GM18867 (cell line): ENCODE measurements around the gene ELK3.
"Not testable (repeated sequence)": the region's sequence is repeated elsewhere in the genome, so short reads cannot be mapped to it uniquely, and the experiment has no call there.

Experiments
- ATAC-seq: cut with Tn5 transposase; IDR thresholded peaks from one replicate; pipeline ENCODE4 v1.9.1; 2021; ENCODE audit warnings: mild to moderate bottlenecking, moderate library complexity; ENCODE audit not compliant: unreplicated experiment

ELK3 gene

DNA sequence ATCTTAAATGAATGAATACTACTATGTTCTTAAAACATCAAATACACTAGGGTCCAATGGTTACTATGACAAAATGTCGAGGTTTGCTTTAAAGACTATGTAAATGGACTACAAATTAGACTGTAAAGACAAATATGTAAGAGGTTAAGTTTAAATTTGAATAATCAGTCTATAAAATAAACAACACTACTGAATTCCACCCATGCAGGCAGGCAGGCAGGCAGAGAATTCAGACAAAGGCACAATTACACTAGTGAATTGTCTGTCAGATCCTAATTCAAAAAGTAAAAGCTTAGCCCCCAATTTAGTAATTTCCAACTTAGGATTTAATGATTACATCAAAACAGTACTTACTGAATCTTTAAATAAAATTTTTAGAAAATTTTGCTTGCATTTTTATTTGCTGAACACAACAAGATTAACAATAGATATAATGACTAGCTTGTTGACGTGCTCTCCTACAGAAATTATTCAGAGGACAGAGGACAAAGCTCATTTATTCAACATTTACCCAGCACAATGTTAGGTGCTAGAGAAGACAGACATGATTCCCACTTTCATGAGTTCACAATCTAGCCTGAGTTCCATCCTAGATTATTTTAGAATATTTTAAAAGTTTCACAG lies 108.6 kb downstream of the ELK3 start:
- ATAC-seq: no peak

DNA sequence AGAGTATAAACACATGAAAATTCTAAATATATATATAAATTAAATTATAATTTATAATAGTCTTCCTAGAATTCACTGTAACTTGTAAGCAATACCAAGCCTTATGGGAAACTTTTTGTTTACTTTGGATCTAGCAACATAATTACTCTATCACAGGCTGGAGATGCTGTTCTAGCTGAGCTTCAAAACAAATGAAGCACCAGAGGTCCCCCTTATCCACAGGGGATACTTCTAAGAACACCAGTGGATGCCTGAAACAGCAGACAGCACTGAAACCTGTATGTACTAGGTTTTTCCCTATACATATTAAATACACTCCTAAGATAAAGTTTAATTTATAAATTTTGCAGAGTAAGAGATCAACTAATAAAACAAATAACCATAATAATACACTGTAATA lies 109.5 kb downstream of the ELK3 start:
- no peak for ATAC-seq

DNA sequence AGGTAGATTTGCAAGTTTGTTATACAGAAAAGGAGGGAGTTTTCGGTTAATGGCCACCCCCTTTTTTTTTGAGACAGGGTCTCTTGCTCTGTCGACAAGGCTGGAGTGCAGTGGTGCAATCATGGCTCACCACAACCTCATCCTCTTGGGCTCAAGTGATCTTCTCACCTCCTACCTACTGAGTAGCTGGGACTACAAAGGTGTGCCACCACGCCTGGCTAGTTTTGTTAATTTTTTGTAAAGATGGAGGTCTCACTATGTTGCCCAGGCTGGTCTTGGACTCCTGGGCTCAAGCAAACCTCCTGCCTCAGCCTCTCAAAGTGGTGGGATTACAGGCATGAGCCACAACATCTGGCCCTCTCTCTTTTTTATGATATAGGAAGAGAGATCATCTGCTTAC lies 111.5 kb downstream of the ELK3 start:
- no peak for ATAC-seq

DNA sequence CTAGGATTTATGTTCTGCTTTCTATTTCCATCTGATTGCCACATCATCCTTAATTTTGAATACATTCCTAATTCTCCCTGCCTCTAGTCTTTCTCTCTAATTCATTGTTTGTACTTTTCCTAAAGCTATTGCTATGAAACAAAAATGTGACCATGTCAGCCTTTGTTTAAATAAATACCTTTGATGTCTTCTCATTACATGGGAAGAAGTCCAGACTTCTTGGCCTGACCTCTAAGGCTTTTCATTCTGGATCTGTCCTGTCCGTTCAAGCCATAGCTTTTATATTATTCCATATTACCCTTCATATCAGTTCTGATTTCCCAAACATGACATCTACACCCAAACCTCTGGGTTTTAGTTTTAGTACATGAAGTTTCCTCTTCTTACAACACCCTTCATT lies 114.7 kb downstream of the ELK3 start:
- ATAC-seq: no peak

DNA sequence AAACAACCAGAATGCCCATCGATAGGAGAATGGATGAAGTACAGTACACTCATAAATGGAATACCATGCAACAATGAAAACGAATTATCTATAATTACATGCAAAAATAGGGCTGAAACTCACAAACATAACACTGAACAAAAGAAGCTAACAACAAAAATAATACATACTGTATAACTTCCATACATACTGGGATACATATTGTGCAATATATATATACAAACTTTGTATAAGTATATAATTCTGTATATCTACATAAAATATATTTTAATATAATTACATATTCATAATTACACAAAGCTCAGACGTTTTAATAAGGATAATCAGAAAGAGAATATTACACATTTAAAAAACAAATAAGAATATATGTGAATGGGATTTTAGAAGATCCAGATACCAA lies 115.9 kb downstream of the ELK3 start:
- ATAC-seq: no peak

DNA sequence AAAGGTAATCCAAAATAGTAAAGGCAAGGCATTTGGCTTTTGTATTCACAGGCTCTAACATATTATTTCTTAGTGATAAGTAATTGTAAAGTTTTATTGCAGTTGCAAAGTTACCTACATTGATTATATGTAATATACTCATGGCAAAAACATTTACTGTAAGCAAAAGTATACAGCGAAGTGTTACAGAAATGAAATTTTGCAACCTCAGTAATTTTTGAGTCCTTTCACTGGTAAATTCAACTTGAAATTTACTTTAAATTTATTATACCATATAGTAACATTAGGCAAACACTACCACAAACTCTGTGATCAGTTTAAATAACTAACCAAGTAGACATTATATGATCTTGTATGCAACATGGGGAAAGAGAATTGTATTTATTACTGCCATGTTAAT lies 117.0 kb downstream of the ELK3 start:
- ATAC-seq: no peak

DNA sequence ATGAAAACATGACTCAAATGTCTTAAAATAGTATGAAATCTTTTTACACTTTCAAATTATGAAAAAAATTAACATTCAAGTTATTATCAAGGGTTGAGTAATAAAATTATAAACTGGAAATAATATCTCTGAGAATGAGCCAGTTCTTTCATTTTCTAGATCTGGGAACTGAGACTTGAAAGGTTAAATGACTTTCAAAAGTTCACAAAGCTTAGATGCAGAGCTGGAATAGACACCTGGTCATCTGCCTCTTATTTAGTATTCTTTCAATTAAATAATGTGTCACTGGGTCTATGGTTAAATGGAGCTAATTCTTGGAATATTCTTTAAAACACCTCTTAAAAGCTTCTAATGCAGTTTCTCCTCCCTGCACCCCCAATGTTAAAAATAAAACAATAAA lies 119.4 kb downstream of the ELK3 start:
- no peak for ATAC-seq

DNA sequence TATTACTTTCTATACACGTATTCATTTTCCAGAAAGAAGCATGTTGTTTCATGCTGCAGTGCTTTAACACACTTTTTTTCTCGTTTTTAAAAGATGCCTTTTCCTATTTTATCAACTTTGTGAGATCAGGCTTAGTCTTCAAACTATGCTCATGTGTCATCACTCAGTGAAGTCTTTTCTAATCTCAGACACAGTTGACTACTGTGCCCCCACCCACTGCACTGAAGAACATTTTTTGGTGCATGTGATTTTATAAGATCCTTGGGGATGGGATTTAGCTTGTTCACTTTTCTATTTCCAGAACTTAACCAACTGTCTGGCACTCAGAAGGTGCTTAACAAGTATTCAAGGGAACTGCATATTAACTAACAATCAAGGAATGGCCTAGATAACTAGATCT lies 120.5 kb downstream of the ELK3 start:
- ATAC-seq: no peak

DNA sequence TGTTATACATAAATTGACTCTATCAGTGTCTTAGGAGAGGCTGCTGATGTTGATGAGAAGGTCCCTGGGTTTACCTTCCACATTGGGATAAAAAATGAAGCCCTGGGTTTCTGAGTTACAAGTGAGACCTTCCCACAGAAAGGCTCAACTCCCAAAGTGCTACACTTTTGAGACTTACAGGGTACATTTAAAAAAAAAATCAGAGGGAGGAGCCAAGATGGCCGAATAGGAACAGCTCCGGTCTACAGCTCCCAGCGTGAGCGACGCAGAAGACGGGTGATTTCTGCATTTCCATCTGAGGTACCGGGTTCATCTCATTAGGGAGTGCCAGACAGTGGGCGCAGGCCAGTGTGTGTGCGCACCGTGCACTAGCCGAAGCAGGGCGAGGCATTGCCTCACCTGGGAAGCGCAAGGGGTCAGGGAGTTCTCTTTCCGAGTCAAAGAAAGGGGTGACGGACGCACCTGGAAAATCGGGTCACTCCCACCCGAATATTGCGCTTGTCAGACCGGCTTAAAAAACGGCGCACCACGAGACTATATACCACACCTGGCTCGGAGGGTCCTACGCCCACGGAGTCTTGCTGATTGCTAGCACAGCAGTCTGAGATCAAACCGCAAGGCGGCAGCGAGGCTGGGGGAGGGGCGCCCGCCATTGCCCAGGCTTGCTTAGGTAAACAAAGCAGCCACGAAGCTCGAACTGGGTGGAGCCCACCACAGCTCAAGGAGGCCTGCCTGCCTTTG lies 121.7 kb downstream of the ELK3 start:
- ATAC-seq: not testable (repeated sequence)

DNA sequence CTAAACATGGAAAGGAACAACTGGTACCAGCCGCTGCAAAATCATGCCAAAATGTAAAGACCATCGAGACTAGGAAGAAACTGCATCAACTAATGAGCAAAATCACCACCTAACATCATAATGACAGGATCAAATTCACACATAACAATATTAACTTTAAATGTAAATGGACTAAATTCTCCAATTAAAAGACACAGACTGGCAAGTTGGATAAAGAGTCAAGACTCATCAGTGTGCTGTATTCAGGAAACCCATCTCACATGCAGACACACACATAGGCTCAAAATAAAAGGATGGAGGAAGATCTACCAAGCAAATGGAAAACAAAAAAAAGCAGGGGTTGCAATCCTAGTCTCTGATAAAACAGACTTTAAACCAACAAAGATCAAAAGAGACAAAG lies 123.6 kb downstream of the ELK3 start:
- ATAC-seq: not testable (repeated sequence)
